ENCODE measurements around the gene ZNF687. TPM values are rescaled to one million over a fixed set of nuclear protein-coding genes. Genes with fewer than 3 reads are reported as not detected.

The ZNF687 gene, protein sequence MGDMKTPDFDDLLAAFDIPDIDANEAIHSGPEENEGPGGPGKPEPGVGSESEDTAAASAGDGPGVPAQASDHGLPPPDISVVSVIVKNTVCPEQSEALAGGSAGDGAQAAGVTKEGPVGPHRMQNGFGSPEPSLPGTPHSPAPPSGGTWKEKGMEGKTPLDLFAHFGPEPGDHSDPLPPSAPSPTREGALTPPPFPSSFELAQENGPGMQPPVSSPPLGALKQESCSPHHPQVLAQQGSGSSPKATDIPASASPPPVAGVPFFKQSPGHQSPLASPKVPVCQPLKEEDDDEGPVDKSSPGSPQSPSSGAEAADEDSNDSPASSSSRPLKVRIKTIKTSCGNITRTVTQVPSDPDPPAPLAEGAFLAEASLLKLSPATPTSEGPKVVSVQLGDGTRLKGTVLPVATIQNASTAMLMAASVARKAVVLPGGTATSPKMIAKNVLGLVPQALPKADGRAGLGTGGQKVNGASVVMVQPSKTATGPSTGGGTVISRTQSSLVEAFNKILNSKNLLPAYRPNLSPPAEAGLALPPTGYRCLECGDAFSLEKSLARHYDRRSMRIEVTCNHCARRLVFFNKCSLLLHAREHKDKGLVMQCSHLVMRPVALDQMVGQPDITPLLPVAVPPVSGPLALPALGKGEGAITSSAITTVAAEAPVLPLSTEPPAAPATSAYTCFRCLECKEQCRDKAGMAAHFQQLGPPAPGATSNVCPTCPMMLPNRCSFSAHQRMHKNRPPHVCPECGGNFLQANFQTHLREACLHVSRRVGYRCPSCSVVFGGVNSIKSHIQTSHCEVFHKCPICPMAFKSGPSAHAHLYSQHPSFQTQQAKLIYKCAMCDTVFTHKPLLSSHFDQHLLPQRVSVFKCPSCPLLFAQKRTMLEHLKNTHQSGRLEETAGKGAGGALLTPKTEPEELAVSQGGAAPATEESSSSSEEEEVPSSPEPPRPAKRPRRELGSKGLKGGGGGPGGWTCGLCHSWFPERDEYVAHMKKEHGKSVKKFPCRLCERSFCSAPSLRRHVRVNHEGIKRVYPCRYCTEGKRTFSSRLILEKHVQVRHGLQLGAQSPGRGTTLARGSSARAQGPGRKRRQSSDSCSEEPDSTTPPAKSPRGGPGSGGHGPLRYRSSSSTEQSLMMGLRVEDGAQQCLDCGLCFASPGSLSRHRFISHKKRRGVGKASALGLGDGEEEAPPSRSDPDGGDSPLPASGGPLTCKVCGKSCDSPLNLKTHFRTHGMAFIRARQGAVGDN
- 18.8 TPM for total RNA-seq

DNA sequence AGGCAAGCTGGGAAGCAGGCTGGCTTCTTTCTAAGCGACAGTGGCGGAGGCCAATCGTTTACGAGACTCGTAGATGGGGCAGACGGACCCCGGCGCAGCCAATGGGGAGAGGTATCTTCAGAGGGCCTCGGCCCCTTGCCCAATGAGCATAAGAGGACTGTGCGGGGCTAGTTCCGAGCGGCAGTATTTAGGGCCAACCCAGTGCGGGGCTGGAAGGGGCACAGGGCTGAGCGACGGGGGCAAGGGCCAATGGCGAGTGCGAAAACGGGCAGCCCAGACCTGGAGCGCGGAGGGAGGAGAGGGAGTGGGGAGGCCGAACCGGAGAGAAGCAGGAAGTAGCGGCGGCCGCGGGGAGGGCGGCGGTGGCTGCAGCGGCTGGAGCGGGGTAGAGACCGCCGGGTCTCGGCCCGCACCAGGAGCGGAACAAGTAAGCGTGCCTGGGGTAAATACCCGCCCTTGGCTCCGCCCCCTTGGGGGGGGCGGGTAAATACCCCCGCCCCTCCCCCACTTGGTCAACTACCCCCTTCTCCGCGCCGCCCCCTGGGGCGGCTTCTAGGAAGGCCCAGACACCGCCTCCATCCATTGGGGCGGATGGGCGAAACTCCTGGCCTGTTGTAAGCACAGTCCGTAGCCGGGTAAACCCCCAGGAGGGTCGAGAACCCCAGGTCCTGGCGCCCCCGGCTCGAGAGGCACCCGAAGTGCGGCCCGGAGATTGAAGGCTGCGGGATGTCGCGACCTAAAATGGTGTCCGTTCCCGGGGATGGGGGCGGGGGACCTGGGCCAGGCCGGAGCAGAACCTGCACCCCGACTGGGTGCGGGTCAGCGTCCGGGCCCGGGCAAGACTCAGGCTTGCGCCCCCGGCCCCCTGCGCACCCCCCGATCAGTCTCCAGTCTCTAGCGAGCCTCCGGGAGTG is at the start of gene ZNF687:
TSS of gene ZNF687 (plus strand) at position 331 of the 914 bp plus-strand sequence. CDS start 3,993 bp downstream, outside the sequence.
- ATAC-seq (peak; percentile 96), DNase-seq (ENCODE audit: low spot score) (peak; percentile 100)
- intact Hi-C loops (cut with DNase I): no loop called here

DNA sequence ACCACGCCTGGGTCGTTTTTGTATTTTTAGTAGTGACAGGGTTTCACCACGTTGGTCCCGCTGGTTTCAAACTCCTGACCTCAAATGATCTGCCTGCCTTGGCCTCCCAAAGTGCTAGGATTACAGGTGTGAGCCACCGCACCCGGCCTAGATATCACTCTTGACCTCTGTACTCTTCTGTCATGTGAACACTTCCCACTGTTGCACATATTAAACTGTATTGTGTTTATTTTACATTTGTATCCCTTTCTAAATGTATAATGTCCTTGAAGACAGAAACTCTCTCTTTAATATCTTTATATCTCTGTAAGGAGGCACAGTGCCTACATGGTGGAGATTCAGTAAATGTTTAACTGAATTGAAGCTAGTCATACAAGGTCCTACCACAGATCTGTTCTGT is 46.9 kb upstream of the ZNF687 start:
- no peak for DNase-seq (ENCODE audit: low spot score)
- intact Hi-C loops (cut with DNase I): no loop called here
- no peak for ATAC-seq

DNA sequence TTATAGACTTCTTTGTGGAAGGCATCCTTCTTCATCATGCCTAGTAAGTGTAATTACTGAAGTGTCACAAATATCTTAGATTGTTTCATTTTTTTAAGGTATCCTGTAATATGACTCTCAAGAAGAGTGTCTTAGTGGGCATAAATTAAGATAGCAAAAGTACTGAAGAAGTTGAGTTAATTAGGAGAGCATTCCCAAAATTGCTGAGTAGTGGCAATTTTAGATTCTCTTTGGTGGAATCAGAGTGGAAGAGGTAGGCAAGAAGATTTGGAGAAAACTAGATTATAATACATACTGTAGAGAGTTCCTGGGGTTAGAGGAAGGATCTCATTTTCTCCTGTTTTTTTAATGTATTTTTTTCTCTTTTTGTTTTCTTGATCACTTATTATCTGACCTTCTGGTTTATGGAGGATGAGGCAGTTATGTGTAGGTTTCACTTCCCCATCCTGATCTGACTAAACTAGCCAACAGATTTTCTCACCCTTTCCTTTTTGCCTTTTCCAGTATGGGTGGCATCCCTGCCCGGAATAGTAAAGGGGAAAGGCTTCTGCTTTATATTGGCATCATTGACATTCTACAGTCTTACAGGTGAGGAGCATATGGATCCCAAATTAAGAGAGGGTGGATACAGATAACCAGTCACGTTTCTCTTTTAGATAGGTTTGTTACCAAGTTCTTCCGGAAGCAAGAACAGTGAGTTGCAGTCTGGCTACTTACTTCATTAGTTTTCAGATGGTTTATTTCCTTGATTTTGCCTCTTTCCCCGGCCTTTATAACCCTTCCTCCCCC is 44.2 kb upstream of the ZNF687 start:
- DNase-seq (ENCODE audit: low spot score) (no peak), ATAC-seq (no peak)
- intact Hi-C loops (cut with DNase I): no loop called here

DNA sequence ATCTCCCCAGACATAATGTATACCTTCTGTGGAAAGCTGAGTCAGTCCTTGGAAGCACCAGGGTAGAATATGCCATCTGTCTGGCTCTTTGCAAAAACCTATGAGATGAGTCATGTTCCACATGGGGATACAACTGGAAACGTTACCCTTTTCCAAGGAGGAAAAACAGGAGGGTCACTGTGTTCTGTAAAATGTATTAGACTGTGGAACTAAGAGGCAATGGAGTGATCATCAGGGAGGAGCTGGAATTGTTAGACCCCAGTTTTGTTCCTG is 43.7 kb upstream of the ZNF687 start:
- intact Hi-C loops (cut with DNase I): no loop called here
- ATAC-seq (no peak), DNase-seq (ENCODE audit: low spot score) (no peak)

DNA sequence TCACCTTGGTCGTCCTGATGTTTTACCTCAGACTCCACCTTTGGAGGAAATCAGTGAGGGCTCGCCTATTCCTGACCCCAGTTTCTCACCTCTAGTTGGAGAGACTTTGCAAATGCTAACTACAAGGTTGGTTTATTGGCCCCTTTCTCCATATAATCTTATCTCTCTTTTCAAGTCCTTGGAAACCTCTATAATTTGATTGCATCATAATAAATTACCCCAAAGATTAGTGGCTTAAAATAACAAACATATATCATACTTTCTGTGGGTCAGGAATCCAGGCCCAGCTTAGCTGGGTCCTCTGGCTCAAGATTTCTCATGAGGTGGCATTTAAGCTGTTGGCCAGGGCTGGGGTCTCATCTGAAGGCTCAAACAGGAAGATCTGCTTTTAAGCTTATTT is 39.7 kb upstream of the ZNF687 start:
- ATAC-seq (no peak), DNase-seq (ENCODE audit: low spot score) (no peak)
- intact Hi-C loops (cut with DNase I): no loop called here

DNA sequence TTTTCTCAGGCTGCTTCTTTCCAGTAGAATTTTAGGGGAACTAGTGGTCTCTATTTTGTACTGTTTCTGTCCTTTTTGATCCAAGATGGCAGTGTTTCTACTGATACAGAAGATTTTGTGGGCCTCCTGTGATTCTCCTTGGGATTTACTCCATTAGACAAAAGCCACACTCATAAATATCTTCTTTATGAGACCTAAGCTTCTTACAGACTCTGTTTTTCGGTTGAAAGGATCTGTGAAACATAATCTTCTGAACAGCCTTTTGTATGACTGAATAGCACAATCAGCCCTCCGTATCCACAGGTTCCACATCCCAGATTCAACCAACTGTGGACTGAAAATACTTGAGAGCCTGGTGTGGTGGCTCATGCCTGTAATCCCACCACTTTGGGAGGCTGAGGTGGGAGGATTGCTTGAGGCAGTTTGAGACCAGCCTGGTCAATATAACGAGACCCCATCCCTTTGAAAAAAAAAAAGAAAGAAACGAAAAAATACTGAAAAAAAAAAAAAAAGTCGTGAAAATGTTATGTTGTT is 38.3 kb upstream of the ZNF687 start:
- DNase-seq (ENCODE audit: low spot score) (no peak), ATAC-seq (no peak)
- intact Hi-C loops (cut with DNase I): no loop called here

DNA sequence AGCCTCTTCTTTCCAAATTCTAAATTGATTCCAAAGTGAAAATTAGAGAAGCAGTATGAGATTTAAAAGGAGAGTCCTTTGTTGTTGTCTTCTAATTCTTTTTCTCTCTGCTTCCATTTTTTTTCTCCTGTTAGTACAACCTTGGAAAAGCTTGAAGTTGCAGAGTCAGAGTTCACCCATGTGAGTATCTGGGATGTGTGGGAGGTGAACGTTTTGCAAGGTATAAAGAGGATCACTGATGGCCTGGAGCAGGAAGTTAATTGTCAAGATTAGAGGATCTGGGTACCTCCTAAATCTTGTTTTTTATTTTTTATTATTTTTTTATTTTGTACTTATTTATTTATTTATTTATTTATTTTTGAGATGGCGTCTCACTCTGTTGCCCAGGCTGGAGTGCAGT is 35.3 kb upstream of the ZNF687 start:
- no peak for DNase-seq (ENCODE audit: low spot score)
- no peak for ATAC-seq
- intact Hi-C loops (cut with DNase I): no loop called here

DNA sequence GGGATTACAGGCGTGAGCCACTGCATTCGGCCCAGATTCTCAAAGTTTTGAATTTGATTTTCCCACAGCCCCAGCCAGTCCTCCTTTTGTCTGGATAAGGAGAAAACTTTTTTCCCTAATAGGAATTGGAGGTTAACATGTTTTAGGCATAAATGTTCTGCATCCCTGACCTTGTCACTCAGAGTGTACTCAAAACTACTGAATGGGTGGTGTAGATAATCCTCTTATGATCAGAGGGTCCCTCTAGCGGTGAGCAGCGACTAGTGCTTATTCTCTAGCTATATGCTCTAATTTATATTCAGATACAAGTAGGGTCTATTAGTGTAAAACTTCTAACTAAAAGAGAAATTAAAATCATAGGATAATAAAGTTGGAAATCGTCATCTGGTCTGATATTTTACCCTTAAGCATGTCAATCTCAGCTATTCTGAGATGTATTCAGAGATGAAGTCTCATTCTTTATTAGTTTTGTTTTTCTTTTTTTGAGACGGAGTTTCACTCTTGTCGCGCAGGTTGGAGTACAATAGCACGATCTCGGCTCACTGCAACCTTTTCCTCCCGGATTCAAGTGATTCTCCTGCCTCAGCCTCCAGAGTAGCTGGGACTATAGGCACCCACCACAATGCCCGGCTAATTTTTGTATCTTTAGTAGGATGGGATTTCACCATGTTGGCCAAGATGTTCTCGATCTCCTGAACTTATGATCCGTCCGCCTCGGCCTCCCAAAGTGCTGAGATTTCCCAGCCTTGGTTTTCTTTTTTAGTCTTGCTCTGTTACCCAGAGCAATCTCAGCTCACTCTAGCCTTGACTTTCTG is 30.2 kb upstream of the ZNF687 start:
- DNase-seq (ENCODE audit: low spot score) (peak; percentile 75), ATAC-seq (peak; percentile 45)
- intact Hi-C loops (cut with DNase I): loop anchor here (5.0 kb wide), 1 partner anchor 55 kb away; the partner anchor contains the start of gene PIP5K1A

DNA sequence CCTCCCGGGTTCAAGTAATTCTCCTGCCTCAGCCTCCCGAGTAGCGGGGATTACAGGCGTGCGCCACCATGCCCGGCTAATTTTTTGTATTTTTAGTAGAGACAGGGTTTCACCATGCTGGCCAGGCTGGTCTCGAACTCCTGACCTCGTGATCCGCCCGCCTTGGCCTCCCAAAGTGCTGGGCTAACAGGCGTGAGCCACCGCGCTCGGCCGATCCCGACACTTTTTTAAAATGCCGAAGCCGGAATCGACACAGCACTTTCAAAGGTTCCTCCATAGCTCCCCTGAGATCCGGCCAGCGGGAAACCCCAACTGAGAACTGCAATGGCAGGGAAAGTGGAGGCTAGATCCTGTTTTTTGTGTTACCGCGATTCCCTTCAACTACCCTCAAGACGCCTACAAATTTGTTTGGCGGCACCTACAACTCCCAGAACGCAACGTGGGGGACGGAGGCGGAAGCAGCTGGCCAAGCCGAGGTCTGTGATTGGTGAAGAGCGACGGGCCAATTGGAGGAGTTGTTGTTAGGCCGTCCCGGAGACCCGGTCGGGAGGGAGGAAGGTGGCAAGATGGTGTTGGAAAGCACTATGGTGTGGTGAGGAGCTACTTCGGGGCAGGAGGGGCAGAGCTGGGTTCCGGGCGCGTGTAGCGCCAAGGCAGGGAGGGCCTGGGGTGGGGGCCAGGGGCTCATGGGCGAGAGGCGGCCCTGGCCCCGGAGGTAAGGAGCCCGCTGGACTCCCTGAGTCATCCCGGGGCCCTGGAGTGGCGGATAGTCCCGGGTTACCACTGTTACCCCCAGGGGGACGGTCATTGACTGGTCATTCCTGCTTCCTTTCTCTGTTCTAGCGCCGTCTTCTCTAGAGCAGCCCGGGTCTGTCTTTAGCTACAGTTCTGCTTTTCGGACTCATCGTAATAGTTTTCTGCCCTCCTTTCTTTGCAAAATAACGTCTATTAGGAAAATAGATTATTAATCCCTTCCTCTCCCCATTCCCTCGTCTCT is 27.6 kb upstream of the ZNF687 start, which contains the start of gene PSMD4:
TSS of gene PSMD4 (plus strand) at position 518 of the 997 bp plus-strand sequence. CDS start at position 567, 49 bp downstream.
- DNase-seq (ENCODE audit: low spot score) (peak; percentile 97), ATAC-seq (peak; percentile 100)

DNA sequence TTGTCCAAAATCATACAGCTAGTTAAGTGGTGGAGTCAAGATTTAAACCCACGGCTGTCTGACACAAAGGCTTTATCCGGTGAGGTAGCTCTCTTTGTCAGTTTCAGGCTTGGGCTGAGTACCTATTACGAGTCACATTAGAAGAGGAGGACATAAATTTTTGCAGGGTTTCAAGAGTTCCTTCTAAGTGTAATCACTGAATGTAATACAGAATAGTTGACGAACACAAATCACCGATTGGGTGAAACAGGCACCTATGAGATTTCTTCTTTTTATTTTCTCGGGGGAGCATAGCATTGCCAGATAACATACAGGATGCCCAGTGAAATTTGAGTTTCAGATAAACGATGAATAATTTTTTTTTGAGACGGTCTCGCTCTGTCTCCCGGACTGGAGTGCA is 26.7 kb upstream of the ZNF687 start:
- no peak for DNase-seq (ENCODE audit: low spot score)

More for the DNA sequence above, 27.6 kb upstream of the ZNF687 start, which contains the start of gene PSMD4:
- intact Hi-C loops (cut with DNase I): loop anchor here (5.0 kb wide), 1 partner anchor 57 kb away; the partner anchor contains the start of gene PIP5K1A

DNA sequence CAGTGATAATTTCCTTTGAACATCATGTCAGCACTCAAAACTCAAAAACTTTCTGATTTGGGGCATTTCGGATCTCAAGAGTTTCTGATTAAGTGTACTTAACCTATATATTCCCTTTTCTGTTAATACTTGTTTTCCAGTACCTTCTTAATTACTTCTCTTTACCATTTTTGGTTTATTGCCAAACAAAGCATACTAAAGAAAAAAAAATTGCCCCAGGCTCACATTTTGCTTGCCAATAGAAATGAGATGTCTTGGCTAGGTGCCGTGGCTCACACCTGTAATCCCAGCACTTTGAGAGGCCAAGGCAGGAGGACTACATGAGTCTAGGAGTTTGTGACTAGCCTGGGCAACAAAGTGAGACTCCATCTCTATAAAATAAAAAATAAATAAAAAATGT is 22.7 kb upstream of the ZNF687 start:
- ATAC-seq: no peak
- intact Hi-C loops (cut with DNase I): no loop called here

More for the DNA sequence above, 26.7 kb upstream of the ZNF687 start:
- no peak for ATAC-seq
- intact Hi-C loops (cut with DNase I): no loop called here

DNA sequence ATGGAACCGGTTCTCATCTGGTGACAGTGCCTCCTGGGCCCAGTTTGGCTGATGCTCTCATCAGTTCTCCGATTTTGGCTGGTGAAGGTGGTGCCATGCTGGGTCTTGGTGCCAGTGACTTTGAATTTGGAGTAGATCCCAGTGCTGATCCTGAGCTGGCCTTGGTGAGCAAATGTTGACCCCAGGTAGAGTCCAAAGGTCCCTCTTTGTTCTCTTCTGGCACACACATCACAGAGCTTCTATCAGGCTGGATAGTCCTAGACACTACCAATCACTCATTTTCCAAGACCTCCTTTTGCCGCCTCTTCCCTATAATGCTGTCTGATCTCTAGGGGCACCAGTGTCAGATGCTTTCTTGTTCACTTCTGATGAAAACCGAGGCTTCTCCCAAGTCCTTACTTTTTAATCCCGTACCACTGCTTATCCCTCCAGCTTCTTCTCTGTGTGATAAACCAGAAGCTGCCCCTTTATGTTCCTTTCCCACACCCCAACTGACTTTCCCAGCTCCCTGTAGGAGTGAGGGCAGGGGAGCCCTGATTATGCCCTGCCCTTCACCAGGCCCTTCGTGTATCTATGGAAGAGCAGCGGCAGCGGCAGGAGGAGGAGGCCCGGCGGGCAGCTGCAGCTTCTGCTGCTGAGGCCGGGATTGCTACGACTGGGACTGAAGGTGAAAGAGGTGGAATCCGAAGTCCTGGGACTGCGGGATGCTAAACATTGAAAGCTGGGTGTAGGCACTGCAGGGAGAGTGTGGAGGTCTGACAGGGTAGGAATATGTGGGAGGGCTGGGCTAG is 16.5 kb upstream of the ZNF687 start:
- DNase-seq (ENCODE audit: low spot score): no peak
- intact Hi-C loops (cut with DNase I): no loop called here
- no peak for ATAC-seq

More for the DNA sequence above, 22.7 kb upstream of the ZNF687 start:
- DNase-seq (ENCODE audit: low spot score): no peak

DNA sequence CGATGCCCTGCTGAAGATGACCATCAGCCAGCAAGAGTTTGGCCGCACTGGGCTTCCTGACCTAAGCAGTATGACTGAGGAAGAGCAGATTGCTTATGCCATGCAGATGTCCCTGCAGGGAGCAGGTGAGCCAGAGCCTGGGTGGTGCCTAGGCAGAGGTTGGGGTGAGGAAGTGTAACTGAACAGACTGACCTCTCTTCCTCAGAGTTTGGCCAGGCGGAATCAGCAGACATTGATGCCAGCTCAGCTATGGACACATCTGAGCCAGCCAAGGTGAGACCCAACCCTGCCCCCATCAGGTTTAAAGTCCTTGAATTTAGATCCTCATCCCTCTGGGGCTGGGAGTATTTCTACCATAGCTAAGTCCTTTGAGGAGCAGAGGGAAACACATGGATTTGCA is 15.8 kb upstream of the ZNF687 start:
- DNase-seq (ENCODE audit: low spot score) (no peak), ATAC-seq (no peak)

DNA sequence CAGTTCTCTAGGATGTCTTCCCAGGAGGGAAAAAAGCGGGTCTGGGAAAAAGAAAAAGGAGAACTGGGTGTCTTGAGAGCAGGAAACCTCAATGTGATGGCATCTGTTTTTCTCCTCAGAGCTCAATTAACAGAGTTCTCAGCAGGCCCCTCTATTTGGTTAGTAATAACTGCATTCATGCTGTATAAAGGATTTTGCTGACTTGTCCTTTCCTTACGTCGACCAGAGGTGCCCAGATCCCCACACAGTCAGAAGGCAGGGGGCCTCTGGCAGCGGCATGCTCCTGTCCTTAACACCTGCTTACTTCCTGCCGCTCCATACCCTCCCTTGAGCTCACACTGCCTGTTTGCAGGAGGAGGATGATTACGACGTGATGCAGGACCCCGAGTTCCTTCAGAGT is 15.3 kb upstream of the ZNF687 start:
- intact Hi-C loops (cut with DNase I): no loop called here
- no peak for ATAC-seq
- no peak for DNase-seq (ENCODE audit: low spot score)

More for the DNA sequence above, 15.8 kb upstream of the ZNF687 start:
- intact Hi-C loops (cut with DNase I): no loop called here
